IMR-90 (cell line): ENCODE measurements around the gene HIGD1C. TPM values are rescaled to one million over a fixed set of nuclear protein-coding genes. Genes with fewer than 3 reads are reported as not detected.

ENCODE experiments used
- ATAC-seq: fragments of 200-7000 bp; cut with Tn5 transposase; 2 replicates; pipeline ENCODE4 v1.9.1; 2020; ENCODE audit warnings: low read depth, mild to moderate bottlenecking, moderate library complexity
- BruUV-seq: library from RNA; stranded (reverse); fragments of 400-500 nt; replicated peaks from 2 replicates; lab custom pipeline; 2021; lab: Mats Ljungman, UMichigan
- CTCF ChIA-PET: fragments of 300-600 bp; formaldehyde crosslinking; extraction: SDS; loops from one replicate; lab custom pipeline; 2021; ENCODE audit warnings: antibody characterized with exemption; lab: Yijun Ruan, JAX
- POLR2A ChIA-PET: fragments of 300-600 bp; sonication (Branson Sonifier 250); formaldehyde crosslinking; loops from one replicate; lab custom pipeline; 2022; ENCODE audit warnings: antibody characterized with exemption; ENCODE audit not compliant: unreplicated experiment; lab: Charles Lee
- DNase-seq: peaks from one replicate; pipeline ENCODE4 v3.0.0; 2013
- H2AFZ ChIP-seq: replicated peaks from 2 replicates; pipeline ENCODE3; 2013; ENCODE audit warnings: low read length, mild to moderate bottlenecking; ENCODE audit not compliant: poor library complexity
- H2AK5ac ChIP-seq: 2 replicates; pipeline ENCODE4 v1.6.1; 2013; ENCODE audit warnings: low read depth, low read length, inconsistent platforms
- H2AK9ac ChIP-seq: replicated peaks from 2 replicates; pipeline ENCODE3; 2013; ENCODE audit warnings: mild to moderate bottlenecking, low read depth, low read length, moderate library complexity; ENCODE audit not compliant: poor library complexity
- H2BK120ac ChIP-seq: 2 replicates; pipeline ENCODE4 v1.6.1; 2013; ENCODE audit warnings: low read depth, low read length, inconsistent platforms
- H2BK15ac ChIP-seq: 3 replicates; pipeline ENCODE4 v1.6.1; 2013; ENCODE audit warnings: low read depth, low read length, inconsistent platforms
- H2BK20ac ChIP-seq: 2 replicates; pipeline ENCODE4 v1.6.1; 2013; ENCODE audit warnings: low read depth, mild to moderate bottlenecking, inconsistent platforms, low read length, moderate library complexity
- H2BK5ac ChIP-seq: 2 replicates; pipeline ENCODE4 v1.6.1; 2013; ENCODE audit warnings: mild to moderate bottlenecking, low read depth, low read length, inconsistent platforms; ENCODE audit not compliant: poor library complexity, severe bottlenecking
- H3K14ac ChIP-seq: replicated peaks from 2 replicates; pipeline ENCODE4 v1.6.1; 2013; ENCODE audit warnings: low read depth, low read length, inconsistent platforms
- H3K18ac ChIP-seq: 2 replicates; pipeline ENCODE4 v1.6.1; 2013; ENCODE audit warnings: low read depth, low read length, control low read depth
- H3K23ac ChIP-seq: 2 replicates; pipeline ENCODE4 v1.6.1; 2013; ENCODE audit warnings: low read depth, low read length, inconsistent platforms
- H3K27ac ChIP-seq: 2 replicates; pipeline ENCODE4 v1.5.1; 2013; ENCODE audit warnings: mild to moderate bottlenecking, control low read depth, low read length; ENCODE audit not compliant: insufficient read depth
- H3K27me3 ChIP-seq: 2 replicates; pipeline ENCODE4 v1.6.1; 2013; ENCODE audit warnings: low read length; ENCODE audit not compliant: control insufficient read depth, insufficient read depth
- H3K36me3 ChIP-seq: 2 replicates; pipeline ENCODE4 v1.6.1; 2013; ENCODE audit warnings: low read length, mixed read lengths; ENCODE audit not compliant: control insufficient read depth, insufficient read depth
- H3K4ac ChIP-seq: 2 replicates; pipeline ENCODE4 v1.6.1; 2013; ENCODE audit warnings: low read depth, low read length, inconsistent platforms
- H3K4me1 ChIP-seq: 2 replicates; pipeline ENCODE4 v1.6.1; 2013; ENCODE audit warnings: low read length, mixed read lengths; ENCODE audit not compliant: control insufficient read depth, insufficient read depth
- H3K4me2 ChIP-seq: 2 replicates; pipeline ENCODE4 v1.6.1; 2013; ENCODE audit warnings: low read depth, mild to moderate bottlenecking, control low read depth, low read length, moderate library complexity
- H3K4me3 ChIP-seq: 2 replicates; pipeline ENCODE4 v1.5.1; 2013; ENCODE audit warnings: low read depth, mild to moderate bottlenecking, control low read depth, low read length, moderate library complexity; ENCODE audit not compliant: insufficient read depth
- H3K56ac ChIP-seq: 2 replicates; pipeline ENCODE4 v1.6.1; 2013; ENCODE audit warnings: low read length, inconsistent platforms; ENCODE audit not compliant: insufficient read depth; ENCODE audit errors: extremely low read depth
- H3K79me1 ChIP-seq, 2 experiments: 2 replicates each; pipeline ENCODE4 v1.6.1; 2013; ENCODE audit warnings: low read length in 2 of 2, inconsistent platforms in 1 of 2, low read depth in 1 of 2
- H3K9ac ChIP-seq: 2 replicates; pipeline ENCODE4 v1.6.1; 2013; ENCODE audit warnings: low read depth, low read length, control low read depth
- H3K9me1 ChIP-seq: 2 replicates; pipeline ENCODE4 v1.6.1; 2013; ENCODE audit warnings: low read length, inconsistent platforms; ENCODE audit not compliant: insufficient read depth
- H3K9me3 ChIP-seq: 2 replicates; pipeline ENCODE4 v1.6.1; 2013; ENCODE audit warnings: low read length; ENCODE audit not compliant: control insufficient read depth, insufficient read depth
- H4K20me1 ChIP-seq: 2 replicates; pipeline ENCODE4 v1.6.1; 2013; ENCODE audit warnings: low read length, inconsistent platforms; ENCODE audit not compliant: insufficient read depth
- H4K5ac ChIP-seq: 2 replicates; pipeline ENCODE4 v1.6.1; 2013; ENCODE audit warnings: mild to moderate bottlenecking, low read depth, low read length, control low read depth
- H4K8ac ChIP-seq, 2 experiments: 2 replicates each; pipeline ENCODE4 v1.6.1; 2013; ENCODE audit warnings: low read depth in 2 of 2, low read length in 2 of 2, control low read depth in 1 of 2, inconsistent platforms in 1 of 2
- H4K91ac ChIP-seq: 2 replicates; pipeline ENCODE4 v1.6.1; 2013; ENCODE audit warnings: low read depth, low read length, inconsistent platforms; ENCODE audit not compliant: insufficient read depth
- CEBPB ChIP-seq: IDR thresholded peaks from 2 replicates; pipeline ENCODE4 v1.6.1; 2012; ENCODE audit warnings: low read depth, low read length, improper control_type of control experiment
- CTCF ChIP-seq: conservative IDR thresholded peaks from 2 replicates; pipeline ENCODE4 v1.5.1; 2012; ENCODE audit warnings: mild to moderate bottlenecking, low read depth, low read length, improper control_type of control experiment
- ELK1 ChIP-seq: fragments of 150-350 bp; IDR thresholded peaks from 2 replicates; pipeline ENCODE4 v1.6.1; 2016; ENCODE audit warnings: low read depth, mild to moderate bottlenecking, low read length, moderate library complexity, borderline replicate concordance
- FOS ChIP-seq: fragments of 150-350 bp; IDR thresholded peaks from 2 replicates; pipeline ENCODE4 v1.6.1; 2016; ENCODE audit warnings: low read depth, low read length
- MAFK ChIP-seq: IDR thresholded peaks from 2 replicates; pipeline ENCODE4 v1.6.1; 2012; ENCODE audit warnings: low read depth, low read length, improper control_type of control experiment
- MXI1 ChIP-seq: IDR thresholded peaks from 2 replicates; pipeline ENCODE4 v1.6.1; 2012; ENCODE audit warnings: low read depth, mild to moderate bottlenecking, low read length, moderate library complexity, borderline replicate concordance
- NFE2L2 ChIP-seq: fragments of 150-350 bp; IDR thresholded peaks from 2 replicates; pipeline ENCODE4 v1.6.1; 2016; ENCODE audit warnings: low read depth, mild to moderate bottlenecking, low read length
- POLR2A ChIP-seq: IDR thresholded peaks from 2 replicates; pipeline ENCODE4 v1.6.1; 2012; ENCODE audit warnings: mild to moderate bottlenecking, low read depth, low read length
- RAD21 ChIP-seq: IDR thresholded peaks from 2 replicates; pipeline ENCODE4 v1.6.1; 2012; ENCODE audit warnings: low read length, improper control_type of control experiment
- RCOR1 ChIP-seq: IDR thresholded peaks from 2 replicates; pipeline ENCODE4 v1.6.1; 2012; ENCODE audit warnings: mild to moderate bottlenecking, low read length, improper control_type of control experiment; ENCODE audit not compliant: insufficient replicate concordance
- RFX5 ChIP-seq: IDR thresholded peaks from 2 replicates; pipeline ENCODE4 v1.8.0; 2012; ENCODE audit warnings: low read depth, mild to moderate bottlenecking, low read length, moderate library complexity
- SMC3 ChIP-seq: fragments of 150-350 bp; IDR thresholded peaks from 2 replicates; pipeline ENCODE4 v1.6.1; 2016; ENCODE audit warnings: low read depth, mild to moderate bottlenecking, antibody characterized with exemption, low read length, moderate library complexity
- USF2 ChIP-seq: fragments of 150-350 bp; IDR thresholded peaks from 2 replicates; pipeline ENCODE4 v1.6.1; 2017; ENCODE audit warnings: mild to moderate bottlenecking, antibody characterized with exemption, low read length, low read depth
- WGBS, 2 experiments: methylation state at CpG; one replicate each; pipeline versions ENCODE4 v1.1.5 to v1.1.7; 2013; ENCODE audit warnings: missing lambda C conversion rate in 2 of 2; ENCODE audit not compliant: insufficient read length in 1 of 2; ENCODE audit errors: extremely low coverage in 2 of 2; 5-methylcytosine and 5-hydroxymethylcytosine counted together
- dilution Hi-C: fragments of 300-500 bp; cut with HindIII; formaldehyde crosslinking; loops from one replicate; pipeline ENCODE4 v1.14.3; 2018; ENCODE audit warnings: low sequenced_read_pairs; ENCODE audit not compliant: unreplicated experiment
- in situ Hi-C: fragments of 300-500 bp; cut with MboI; formaldehyde crosslinking; loops from 3 replicates; pipeline ENCODE4 v1.14.3; 2019; ENCODE audit warnings: low sequenced_read_pairs, inconsistent platforms, mixed read lengths
- intact Hi-C: fragments of 100-400 bp; cut with micrococcal nuclease; formaldehyde crosslinking; loops from 2 replicates; pipeline ENCODE4 v1.10.0; 2022
- polyA plus RNA-seq, 3 experiments: library from polyadenylated mRNA; depleted of rRNA; stranded (reverse); fragments of >200 nt; gene quantifications; 2 replicates each; pipeline ENCODE4 v1.2.3, GENCODE V29; 2012; ENCODE audit warnings: low replicate concordance in 1 of 3
- total RNA-seq: library from RNA; depleted of rRNA; stranded (reverse); fragments of >200 nt; gene quantifications from 2 replicates; pipeline ENCODE4 v1.2.3, GENCODE V29; 2012

HIGD1C gene
- total and polyA plus RNA-seq, 2 of the 4 experiments (the other 2 are of a cell fraction), result not detected

GRCh38 chr12:50924131-50924438 is 28.3 kb upstream of the HIGD1C start:
- DNase-seq (no peak), ATAC-seq (peak; percentile 27)
- peak overlapping the region; percentile 53; the same call in 1 of the 3 replicates for H2BK15ac ChIP-seq
- peak overlapping the region; percentile 53; the same call in 1 of the 2 replicates for H2BK20ac ChIP-seq
- peak overlapping the region; percentile 79 for H3K9ac ChIP-seq
- H4K20me1 ChIP-seq, result no peaks in the 10 kb centered on the region
- H3K36me3 ChIP-seq, result no peaks in the 10 kb centered on the region
- H4K8ac ChIP-seq, result peak overlapping the region; percentile 20 to 83
- WGBS, 2 experiments, result no CpG with 5 or more reads among the region's 4 CpGs
- H3K14ac ChIP-seq, result peak overlapping the region; percentile 93
- H4K91ac ChIP-seq, result peak overlapping the region; percentile 35; the same call in 1 of the 2 replicates
- POLR2A ChIA-PET, result no interaction called here
- H3K9me3 ChIP-seq, result no peaks in the 10 kb centered on the region
- 0 out of 4 replicates have a peak, but pooled peaks cover 0 to 5% of the 10 kb centered on the region in 2 experiments for H3K79me1 ChIP-seq
- peak overlapping the region; percentile 91 for H3K18ac ChIP-seq
- no peak overlapping the region for H2AK5ac ChIP-seq
- peak overlapping the region; percentile 98 for H3K4me2 ChIP-seq
- 0 out of 2 replicates have a peak, but pooled peaks cover 4% of the 10 kb centered on the region for H3K9me1 ChIP-seq
- peak overlapping the region; percentile 81 for H2BK5ac ChIP-seq
- H3K4me1 ChIP-seq, result peaks cover 13% of the 10 kb centered on the region
- H3K56ac ChIP-seq, result peak overlapping the region; percentile 95
- no peak overlapping the region for H2AK9ac ChIP-seq
- dilution Hi-C loops (no loop called here), in situ Hi-C loops (no loop called here), intact Hi-C loops (loop anchor here (5.0 kb wide), 1 partner anchor 63 kb away; no protein-coding TSS in a partner anchor)
- H2AFZ ChIP-seq, result peak overlapping the region; percentile 77
- peak overlapping the region; percentile 86; the same call in 1 of the 2 replicates for H3K27ac ChIP-seq
- peak overlapping the region; percentile 96 for H2BK120ac ChIP-seq
- H3K4me3 ChIP-seq, result peak overlapping the region; percentile 16
- H3K27me3 ChIP-seq, result no peaks in the 10 kb centered on the region
- peak overlapping the region; percentile 73 for H4K5ac ChIP-seq
- TF ChIP-seq ELK1, result no peak
- TF ChIP-seq RAD21, result no peak
- no peak for TF ChIP-seq SMC3
- no peak for TF ChIP-seq CEBPB
- TF ChIP-seq CTCF, result no peak
- no peak for TF ChIP-seq NFE2L2
- TF ChIP-seq MXI1, result no peak
- TF ChIP-seq FOS, result no peak
- no peak for TF ChIP-seq MAFK
- no peak for TF ChIP-seq USF2
- TF ChIP-seq RCOR1, result no peak
- no peak for TF ChIP-seq POLR2A
- TF ChIP-seq RFX5, result no peak
- H3K23ac ChIP-seq, result peak overlapping the region; percentile 61
- CTCF ChIA-PET, result interaction anchor here (0.6 kb wide), 1 partner anchor 43 kb away, joined by 3 read pairs; no protein-coding TSS in a partner anchor
- peak overlapping the region; percentile 92 for H3K4ac ChIP-seq
- BruUV-seq, result no TSS peak
